SH-SY5Y (cell line): ENCODE data around the gene EIF5B.

ENCODE experiments used
- GATA2 ChIP-seq: IDR thresholded peaks from 2 replicates; pipeline ENCODE4 v1.6.1; 2011; ENCODE audit warnings: mild to moderate bottlenecking, low read depth, low read length
- GATA3 ChIP-seq: IDR thresholded peaks from 2 replicates; pipeline ENCODE4 v1.6.1; 2011; ENCODE audit warnings: low read depth, mild to moderate bottlenecking, low read length, moderate library complexity

DNA sequence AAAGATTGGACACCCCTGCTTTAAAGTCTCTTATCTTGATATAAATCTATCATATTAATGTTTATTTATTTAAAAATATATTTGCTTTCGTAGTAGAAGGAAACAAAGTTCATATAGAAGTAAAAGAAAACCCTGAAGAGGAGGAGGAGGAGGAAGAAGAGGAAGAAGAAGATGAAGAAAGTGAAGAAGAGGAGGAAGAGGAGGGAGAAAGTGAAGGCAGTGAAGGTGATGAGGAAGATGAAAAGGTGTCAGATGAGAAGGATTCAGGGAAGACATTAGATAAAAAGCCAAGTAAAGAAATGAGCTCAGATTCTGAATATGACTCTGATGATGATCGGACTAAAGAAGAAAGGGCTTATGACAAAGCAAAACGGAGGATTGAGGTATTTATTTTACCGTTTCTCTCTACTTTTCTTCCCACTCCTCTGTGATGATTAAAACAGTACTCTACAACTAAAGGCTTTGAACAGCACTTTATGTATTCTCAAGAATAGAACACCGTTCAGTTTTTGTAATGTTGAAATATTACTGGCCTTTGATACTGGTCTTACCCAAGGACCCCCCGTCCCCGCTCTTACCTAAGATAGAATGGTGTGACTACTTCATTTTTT lies 39.2 kb downstream of the EIF5B start:
- no peak for TF ChIP-seq GATA2
- TF ChIP-seq GATA3 = no peak
